NB4 (cell line): ENCODE results near the gene MSANTD1.

Source experiments
- DNase-seq: peaks from one replicate; pipeline ENCODE4 v3.0.0; 2010; ENCODE audit warnings: low read depth
- H3K4me3 ChIP-seq: one replicate; pipeline ENCODE4 v1.5.1; 2011; ENCODE audit warnings: mild to moderate bottlenecking, low read depth, low read length, moderate library complexity
- CTCF ChIP-seq: IDR thresholded peaks from one replicate; pipeline ENCODE4 v1.5.1; 2012; ENCODE audit warnings: low read depth, low read length
- MAX ChIP-seq: IDR thresholded peaks from 2 replicates; pipeline ENCODE4 v1.6.1; 2011; ENCODE audit warnings: low read depth, low read length
- MYC ChIP-seq: IDR thresholded peaks from 2 replicates; pipeline ENCODE4 v1.6.1; 2011; ENCODE audit warnings: low read depth, low read length
- POLR2A ChIP-seq: IDR thresholded peaks from 2 replicates; pipeline ENCODE4 v1.6.1; 2011; ENCODE audit warnings: mild to moderate bottlenecking; ENCODE audit not compliant: insufficient read length; ENCODE audit errors: extremely low read depth

MSANTD1 gene

GRCh38 chr4:3248811-3249661 is at the start of gene MSANTD1:
Gene MSANTD1 (plus strand): TSS chr4:3249159. CDS start chr4:3249223, 64 bp downstream.
- peak; percentile 33 for DNase-seq
- no peak within 1 kb of the TSS for H3K4me3 ChIP-seq
- no peak for TF ChIP-seq MYC
- TF ChIP-seq MAX, result no peak
- TF ChIP-seq CTCF, result no peak
- TF ChIP-seq POLR2A, result no peak

DNA sequence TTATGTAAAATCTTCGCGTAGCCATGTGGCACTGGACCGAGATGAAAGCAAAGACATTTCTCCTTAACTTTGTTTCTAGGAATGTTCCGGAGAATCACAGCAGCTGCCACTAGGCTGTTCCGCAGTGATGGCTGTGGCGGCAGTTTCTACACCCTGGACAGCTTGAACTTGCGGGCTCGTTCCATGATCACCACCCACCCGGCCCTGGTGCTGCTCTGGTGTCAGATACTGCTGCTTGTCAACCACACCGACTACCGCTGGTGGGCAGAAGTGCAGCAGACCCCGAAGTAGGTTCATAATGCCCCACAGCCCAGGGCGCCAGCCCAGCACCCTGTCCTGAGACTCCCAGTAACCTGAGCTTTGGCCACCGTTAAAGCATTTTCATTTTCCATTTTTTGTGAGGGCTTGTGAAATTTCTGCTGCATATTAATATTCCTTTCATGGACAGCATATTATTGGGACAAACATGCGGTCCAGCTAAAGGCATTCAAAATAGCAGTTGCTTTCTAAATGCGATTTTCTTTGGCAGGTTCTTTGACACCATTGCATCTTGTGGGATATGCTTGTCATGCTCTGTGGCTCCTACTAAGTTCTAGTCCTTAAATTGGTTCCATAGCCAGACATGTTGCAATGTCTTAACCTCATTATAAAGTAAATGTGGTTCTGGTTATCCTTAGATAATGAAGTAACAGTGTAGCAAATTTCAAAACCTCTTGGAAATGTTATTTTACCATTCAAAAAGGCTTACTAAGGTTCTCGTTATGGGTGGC is 49.1 kb upstream of the MSANTD1 start:
- H3K4me3 ChIP-seq, result no peak overlapping the region
- peak; percentile 22 for DNase-seq
- TF ChIP-seq MAX, result no peak
- no peak for TF ChIP-seq MYC
- TF ChIP-seq POLR2A, result no peak
- TF ChIP-seq CTCF, result no peak

DNA sequence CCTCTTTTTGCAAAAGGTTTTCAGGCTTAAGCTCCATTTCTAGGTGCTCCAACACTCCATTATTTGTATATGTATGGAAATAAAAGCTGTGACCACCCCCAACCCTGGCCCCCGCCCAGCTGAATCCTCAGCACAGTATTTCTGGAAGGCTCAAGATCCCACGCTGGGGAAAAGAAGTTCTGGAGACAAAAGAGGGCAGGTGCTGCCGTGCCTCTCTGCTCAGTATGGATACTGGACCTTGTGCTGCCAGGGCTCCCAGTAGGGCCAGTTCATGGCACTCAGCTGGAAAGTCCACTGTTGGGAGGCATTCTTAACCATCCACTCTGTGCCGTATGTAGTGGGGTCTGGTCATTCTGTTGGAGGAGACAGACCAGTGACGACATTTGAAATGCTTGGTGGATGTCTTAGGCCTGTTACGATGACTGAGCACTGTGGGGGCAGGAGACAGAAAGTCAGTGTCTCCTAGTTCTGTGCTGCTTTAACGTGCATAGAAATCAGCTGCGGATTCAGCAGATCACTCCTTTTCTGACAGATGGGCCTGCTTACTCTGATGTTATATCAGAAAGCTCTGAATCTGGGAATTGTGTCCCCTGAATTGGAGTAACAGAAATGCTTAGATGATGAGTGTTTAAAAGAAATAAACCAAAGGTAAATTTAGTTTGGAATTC is 48.4 kb upstream of the MSANTD1 start:
- no peak overlapping the region for H3K4me3 ChIP-seq
- DNase-seq, result no peak
- no peak for TF ChIP-seq POLR2A
- TF ChIP-seq MYC, result no peak
- no peak for TF ChIP-seq CTCF
- no peak for TF ChIP-seq MAX

DNA sequence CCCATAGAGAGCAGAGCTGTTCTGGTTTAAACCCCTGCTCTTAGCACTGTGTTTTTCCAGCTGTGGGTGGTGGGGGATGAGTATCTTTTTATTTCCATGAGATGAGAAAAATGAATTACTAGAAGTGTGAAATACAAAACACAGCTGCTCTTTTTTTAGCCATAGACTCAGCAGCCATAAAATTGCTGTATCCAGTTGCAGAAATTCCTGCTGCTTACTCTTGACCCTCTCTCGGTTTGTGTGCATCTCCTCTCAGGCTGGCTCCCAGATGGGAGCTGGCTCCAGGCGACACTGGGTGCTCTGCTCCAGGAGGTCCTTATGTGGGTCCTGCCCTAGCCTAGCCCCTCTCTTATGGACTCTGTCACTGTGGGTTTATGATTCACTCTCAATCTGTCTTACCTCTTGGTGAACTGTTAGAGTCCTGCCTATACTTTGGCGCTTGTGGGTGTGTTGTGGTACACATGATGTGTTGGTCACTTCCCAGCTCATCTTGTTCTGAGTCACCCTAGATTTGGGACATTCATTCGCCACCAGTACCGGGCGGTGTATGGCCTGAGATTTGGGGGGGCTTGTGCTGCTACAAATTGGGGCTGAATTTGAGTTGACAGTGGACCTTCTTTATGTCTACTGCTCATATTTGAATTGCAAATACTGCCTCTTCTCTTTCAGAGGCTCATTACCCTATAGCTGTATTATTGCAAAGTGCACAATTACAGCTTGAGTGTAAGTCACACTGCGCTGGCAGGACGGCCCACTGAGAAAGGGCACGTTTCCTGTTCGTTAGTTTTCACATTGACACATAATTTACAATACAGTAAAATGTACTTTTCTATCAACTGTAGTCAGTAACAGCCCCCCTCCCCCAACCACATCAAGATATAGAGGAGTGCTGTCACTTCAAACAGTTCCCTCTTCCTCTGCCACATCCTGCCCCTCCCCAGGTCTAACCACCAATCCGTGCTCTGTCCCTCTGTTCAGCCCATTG is 46.9 kb upstream of the MSANTD1 start:
- no peak overlapping the region for H3K4me3 ChIP-seq
- peak; percentile 93 for DNase-seq

GRCh38 chr4:3202836-3203820 is 45.8 kb upstream of the MSANTD1 start:
- H3K4me3 ChIP-seq, result no peak overlapping the region
- TF ChIP-seq CTCF, result no peak
- no peak for TF ChIP-seq POLR2A
- TF ChIP-seq MYC, result no peak
- no peak for TF ChIP-seq MAX
- peak; percentile 51 for DNase-seq

More for the DNA sequence above, 46.9 kb upstream of the MSANTD1 start:
- TF ChIP-seq POLR2A (no peak), MAX (peak; percentile 58; the same call in 1 of the 2 replicates), MYC (0 out of 2 replicates have a peak, but pooled peaks have one; percentile 6)
